ENCODE results near the gene FAM117B.

FAM117B gene

DNA sequence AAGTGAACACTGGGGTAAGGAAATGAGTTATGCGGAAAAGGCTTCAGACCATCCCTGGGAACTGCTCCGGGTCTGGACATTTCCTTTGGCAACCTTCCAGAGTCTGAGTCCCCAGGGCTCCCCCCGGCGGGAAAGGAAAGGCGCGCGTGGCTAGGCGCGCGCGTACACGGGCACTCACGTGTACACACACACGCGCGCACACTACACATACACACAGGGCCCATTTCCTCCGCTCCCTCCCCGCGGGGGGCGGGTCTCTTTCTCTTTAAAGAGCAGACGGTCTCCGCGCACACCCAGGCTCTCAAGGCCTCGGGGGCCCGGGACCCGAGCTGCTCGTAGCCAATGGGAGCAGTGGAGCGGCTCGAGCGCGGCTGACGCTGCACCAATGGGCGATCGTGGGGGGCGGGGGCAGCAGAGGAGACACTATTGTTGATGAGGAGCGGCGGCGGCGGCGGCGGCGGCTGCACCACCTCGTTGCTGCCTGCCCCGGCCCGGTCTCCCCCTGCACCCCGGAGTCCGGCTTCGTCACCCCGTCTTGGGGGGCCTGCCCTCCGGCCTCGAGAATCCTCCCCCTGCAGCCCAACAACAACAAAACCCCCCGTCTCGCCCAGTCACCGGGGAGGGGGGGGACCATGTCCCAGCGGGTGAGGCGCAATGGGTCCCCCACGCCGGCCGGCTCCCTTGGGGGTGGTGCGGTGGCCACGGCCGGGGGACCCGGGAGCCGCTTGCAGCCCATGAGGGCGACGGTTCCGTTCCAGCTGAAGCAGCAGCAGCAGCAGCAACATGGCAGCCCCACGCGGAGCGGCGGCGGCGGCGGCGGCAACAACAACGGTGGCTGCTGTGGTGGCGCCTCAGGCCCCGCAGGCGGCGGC lies at the start of gene FAM117B:
FAM117B (plus strand) TSS at position 414 of the 872 bp plus-strand sequence; CDS start at position 633, 219 bp downstream.
- TF ChIP-seq, protein P1, sequence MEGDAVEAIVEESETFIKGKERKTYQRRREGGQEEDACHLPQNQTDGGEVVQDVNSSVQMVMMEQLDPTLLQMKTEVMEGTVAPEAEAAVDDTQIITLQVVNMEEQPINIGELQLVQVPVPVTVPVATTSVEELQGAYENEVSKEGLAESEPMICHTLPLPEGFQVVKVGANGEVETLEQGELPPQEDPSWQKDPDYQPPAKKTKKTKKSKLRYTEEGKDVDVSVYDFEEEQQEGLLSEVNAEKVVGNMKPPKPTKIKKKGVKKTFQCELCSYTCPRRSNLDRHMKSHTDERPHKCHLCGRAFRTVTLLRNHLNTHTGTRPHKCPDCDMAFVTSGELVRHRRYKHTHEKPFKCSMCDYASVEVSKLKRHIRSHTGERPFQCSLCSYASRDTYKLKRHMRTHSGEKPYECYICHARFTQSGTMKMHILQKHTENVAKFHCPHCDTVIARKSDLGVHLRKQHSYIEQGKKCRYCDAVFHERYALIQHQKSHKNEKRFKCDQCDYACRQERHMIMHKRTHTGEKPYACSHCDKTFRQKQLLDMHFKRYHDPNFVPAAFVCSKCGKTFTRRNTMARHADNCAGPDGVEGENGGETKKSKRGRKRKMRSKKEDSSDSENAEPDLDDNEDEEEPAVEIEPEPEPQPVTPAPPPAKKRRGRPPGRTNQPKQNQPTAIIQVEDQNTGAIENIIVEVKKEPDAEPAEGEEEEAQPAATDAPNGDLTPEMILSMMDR (IDR thresholded peaks at IDR 0.05; ENCODE audit: low read depth, low read length), result no peak
- H3K4me3 ChIP-seq (replicated peaks in 1 of 2; ENCODE audit: low read depth in 2 of 2, low read length in 2 of 2), result peak within 1 kb of the TSS; percentile 87 to 89
- DNase-seq (ENCODE audit: low read depth in 2 of 2), result peak; percentile 95 to 97

DNA sequence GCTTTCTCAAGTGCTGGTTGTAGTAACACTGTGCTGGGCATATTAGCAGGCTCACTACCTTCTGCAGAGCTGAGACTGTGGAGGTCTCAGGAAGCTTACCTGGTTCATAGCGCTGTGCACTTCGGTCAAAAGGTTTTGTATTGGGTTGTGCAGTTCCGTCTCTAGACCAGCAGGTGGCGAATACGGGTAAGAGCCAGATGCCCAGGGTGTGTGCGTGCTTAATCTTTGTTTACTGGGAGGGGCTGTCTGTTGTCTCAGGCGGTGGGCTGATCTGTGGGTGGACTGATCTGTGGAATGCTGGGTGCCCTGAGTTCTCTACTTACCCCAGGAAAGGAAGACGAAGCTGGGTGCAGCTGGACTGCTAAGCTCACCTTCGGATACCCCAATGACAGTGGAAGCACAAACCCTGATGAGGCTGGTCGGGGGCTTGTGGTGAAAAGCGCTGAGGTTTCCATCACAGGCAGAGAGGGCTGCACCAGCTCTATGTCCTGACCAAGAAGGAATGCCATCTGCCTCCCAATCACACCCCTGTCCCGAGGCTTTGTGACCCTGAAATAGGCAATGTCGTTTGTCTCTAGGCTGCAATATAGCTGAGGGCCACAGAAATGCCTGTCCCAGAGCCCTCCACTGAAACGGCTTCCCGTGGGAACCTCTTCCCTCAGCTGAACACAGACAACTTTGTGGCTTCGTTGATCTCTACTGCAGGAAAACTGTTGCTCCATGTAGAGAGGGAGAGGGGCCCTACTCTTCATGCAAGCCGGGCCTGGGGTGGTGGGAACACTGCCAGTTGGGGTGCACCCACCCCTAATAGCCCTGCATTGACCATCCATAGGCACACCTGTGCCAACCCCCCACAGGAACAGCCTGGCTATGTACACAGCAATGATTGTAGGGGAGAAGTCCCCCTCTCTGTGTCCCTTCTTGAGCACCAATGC lies 45.9 kb upstream of the FAM117B start:
- TF ChIP-seq, protein P1 (IDR thresholded peaks at IDR 0.05; ENCODE audit: low read depth, low read length), result peak; percentile 94
- DNase-seq (ENCODE audit: low read depth in 2 of 2), result peak; percentile 80
- H3K4me3 ChIP-seq (replicated peaks in 1 of 2; ENCODE audit: low read depth in 2 of 2, low read length in 2 of 2), result peak overlapping the region in 1 of 2 donors; percentile 2

GRCh38 chr2:202589582-202589949 lies 45.2 kb upstream of the FAM117B start:
- TF ChIP-seq, protein P1 (IDR thresholded peaks at IDR 0.05; ENCODE audit: low read depth, low read length), result no peak
- DNase-seq (ENCODE audit: low read depth in 2 of 2), result no peak
- no peak overlapping the region for H3K4me3 ChIP-seq (replicated peaks in 1 of 2; ENCODE audit: low read depth in 2 of 2, low read length in 2 of 2)

GRCh38 chr2:202592566-202592965 lies 42.2 kb upstream of the FAM117B start:
- H3K4me3 ChIP-seq (replicated peaks in 1 of 2; ENCODE audit: low read depth in 2 of 2, low read length in 2 of 2), result no peak overlapping the region
- no peak for DNase-seq (ENCODE audit: low read depth in 2 of 2)
- TF ChIP-seq, protein P1 (IDR thresholded peaks at IDR 0.05; ENCODE audit: low read depth, low read length), result no peak

- no peak for DNase-seq (ENCODE audit: low read depth in 2 of 2)
- TF ChIP-seq, protein P1 (IDR thresholded peaks at IDR 0.05; ENCODE audit: low read depth, low read length), result no peak
- no peak overlapping the region for H3K4me3 ChIP-seq (replicated peaks in 1 of 2; ENCODE audit: low read depth in 2 of 2, low read length in 2 of 2)
These were observed 35.7 kb upstream of the FAM117B start for GRCh38 chr2:202599105-202599504.

GRCh38 chr2:202599911-202600310 lies 34.9 kb upstream of the FAM117B start:
- DNase-seq (ENCODE audit: low read depth in 2 of 2), result no peak
- no peak overlapping the region for H3K4me3 ChIP-seq (replicated peaks in 1 of 2; ENCODE audit: low read depth in 2 of 2, low read length in 2 of 2)
- TF ChIP-seq, protein P1 (IDR thresholded peaks at IDR 0.05; ENCODE audit: low read depth, low read length), result no peak
